Superior temporal gyrus (tissue), 1 donor: ENCODE measurements around the gene TBC1D7.
A peak's percentile ranks its signal among the peaks of the same experiment; 100 is the strongest.
"Not testable (repeated sequence)": the region's sequence is repeated elsewhere in the genome, so short reads cannot be mapped to it uniquely, and the experiment has no call there.

ENCODE experiments used
- DNase-seq: peaks from one replicate; pipeline ENCODE4 v3.0.0-alpha.2; 2016; ENCODE audit errors: extremely low spot score

The TBC1D7 gene

GRCh38 chr6:13355999-13356785 is 27.9 kb upstream of the TBC1D7 start:
- no peak for DNase-seq

DNA sequence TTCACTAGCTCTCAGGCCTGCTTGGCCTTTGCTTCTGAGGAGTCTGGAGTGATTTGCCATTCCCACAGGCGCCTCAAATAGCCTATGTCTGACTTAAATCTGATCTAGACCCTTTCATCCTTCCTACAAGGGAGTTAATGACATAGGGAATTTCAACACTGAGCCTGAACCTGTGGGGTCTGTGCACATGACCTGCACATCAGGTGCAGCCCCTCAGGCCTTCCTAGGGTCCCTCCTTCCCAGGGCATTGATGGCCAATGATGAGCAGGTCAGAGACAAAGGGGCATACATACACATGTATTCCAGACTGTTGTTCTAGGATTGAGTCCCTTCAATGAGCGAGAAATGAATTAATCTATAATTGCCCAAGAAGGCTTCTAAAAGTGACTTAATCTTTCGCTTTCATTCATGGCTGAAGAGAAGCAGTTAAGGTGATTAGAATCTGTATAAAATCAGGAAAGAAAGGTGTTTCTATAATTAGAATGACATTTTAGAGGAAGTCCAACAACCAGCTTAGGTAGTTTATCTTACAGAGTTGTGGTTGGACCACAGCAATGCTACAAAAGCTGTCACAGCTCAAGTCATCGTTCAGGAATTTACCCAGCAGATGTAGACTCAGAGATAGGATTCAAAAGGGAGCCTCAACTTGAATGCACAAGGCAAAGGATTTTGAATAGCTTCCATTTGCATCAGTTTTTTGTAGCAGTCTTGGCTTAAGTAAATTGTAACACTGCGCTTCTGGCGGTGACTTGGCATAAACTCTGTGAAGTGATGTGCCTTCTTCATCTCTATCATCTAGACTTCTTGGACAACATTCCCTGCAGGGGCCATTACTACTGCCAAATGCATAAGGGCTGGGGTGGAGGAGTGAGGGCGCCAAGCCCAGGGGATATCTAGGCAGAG is 27.0 kb upstream of the TBC1D7 start:
- peak; percentile 31 for DNase-seq

DNA sequence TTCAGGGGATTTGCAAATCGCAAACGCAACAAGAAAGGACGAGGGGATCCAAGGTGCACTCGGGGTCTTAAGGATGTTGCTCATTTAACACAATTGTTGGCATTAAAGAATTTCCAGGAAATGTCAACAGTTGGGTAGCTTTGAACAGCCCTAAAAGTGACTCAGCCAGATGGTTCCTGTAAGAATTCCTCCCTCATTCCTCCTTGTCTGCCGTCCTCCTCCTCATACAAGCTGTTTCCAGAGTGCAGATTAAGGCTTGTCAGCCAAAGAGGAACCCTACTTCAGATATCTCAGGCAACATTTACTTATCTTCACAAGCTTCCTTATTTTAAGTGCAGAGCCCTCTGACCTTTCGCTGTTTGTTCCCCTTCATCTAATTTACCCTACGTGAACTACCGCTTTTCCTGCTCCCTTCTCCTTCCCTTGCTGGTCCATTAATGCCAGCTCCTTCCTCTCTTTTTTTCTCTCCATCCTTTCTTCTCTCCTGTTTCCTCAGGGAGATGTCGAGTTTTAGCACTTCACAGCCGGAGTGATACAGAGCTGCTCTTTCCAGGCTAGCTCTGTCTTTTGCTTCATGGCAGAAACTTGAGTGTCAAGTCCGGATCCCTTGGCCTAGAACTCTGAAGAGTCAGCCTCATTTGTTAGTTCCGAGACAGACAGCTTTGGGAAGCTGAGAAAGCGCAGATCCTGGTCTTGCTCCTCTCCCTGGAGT is 26.1 kb upstream of the TBC1D7 start:
- peak; percentile 48 for DNase-seq

- no peak for DNase-seq
Observed at GRCh38 chr6:13352165-13352564, 23.8 kb upstream of the TBC1D7 start.

DNA sequence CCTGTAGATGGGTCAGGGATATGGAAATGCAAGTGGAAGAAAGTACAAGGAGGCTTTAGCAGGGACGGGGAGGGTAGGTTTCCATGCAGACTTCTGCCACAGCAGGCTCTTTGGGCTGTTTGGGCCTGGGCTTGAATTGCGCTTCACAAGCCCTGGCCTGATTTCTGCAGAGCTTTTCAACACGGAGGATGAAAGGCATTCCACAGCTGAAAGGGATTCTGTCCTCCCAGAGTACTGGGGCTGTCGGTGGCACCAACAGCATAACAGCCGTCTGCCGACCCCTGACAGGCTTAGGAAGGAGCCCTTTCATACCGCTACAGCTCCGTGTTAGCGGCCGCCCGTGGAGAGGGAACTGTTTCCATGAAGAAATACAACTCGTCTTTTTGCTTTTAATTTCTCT is 22.9 kb upstream of the TBC1D7 start:
- peak; percentile 42 for DNase-seq

GRCh38 chr6:13349811-13350506 is 21.6 kb upstream of the TBC1D7 start:
- no peak for DNase-seq

DNA sequence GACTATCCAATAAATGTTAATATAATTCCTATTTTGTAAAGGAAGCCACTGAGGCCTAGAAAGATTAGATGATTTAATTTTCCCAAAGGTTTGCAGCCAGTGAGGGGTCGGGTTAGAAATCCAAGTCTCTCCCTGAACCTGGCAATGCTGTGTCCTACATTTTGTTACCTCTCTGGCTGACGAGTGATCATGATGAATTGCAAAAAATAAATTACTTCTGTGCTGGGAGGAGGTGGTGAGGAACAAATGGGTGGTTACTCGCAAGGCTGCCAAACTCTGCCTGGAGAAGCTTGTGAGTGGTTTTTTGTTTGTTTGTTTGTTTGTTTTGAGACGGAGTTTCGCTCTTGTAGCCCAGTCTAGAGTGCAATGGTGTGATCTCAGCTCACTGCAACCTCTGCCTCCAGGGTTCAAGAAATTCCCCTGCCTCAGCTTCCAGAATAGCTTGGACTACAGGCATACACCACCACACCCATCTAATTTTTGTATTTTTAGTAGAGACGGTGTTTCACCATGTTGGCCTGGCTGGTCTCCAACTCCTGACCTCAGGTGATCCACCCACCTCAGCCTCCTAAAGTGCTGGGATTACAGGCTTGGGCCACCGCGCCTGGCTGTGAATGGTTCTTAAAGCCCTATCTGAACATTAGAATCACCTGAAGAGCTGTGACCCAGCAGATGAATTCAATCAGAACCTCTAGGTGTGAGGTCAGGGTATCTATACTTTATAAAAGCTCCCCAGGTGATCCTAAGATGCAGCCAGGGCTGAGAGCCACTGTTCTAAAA is 20.2 kb upstream of the TBC1D7 start:
- DNase-seq: no peak

DNA sequence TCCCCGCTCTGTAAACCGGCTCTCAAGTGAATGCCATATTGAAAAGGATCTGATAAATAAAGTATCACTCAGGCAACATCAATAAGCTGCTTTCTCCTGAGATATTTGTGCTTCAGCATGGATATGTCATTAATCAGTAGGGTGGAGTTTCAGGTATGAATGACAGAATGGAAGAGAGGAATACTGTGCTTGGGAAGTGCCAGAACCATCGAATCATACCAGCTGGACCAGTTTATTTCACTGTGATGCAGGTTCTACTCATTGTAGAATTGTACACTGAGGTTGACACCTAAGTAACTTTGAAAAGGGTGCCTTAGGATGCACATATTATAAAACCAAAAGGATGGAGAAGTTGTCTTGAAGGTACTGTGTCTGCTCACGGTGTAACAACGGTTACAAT is 17.9 kb upstream of the TBC1D7 start:
- no peak for DNase-seq

DNA sequence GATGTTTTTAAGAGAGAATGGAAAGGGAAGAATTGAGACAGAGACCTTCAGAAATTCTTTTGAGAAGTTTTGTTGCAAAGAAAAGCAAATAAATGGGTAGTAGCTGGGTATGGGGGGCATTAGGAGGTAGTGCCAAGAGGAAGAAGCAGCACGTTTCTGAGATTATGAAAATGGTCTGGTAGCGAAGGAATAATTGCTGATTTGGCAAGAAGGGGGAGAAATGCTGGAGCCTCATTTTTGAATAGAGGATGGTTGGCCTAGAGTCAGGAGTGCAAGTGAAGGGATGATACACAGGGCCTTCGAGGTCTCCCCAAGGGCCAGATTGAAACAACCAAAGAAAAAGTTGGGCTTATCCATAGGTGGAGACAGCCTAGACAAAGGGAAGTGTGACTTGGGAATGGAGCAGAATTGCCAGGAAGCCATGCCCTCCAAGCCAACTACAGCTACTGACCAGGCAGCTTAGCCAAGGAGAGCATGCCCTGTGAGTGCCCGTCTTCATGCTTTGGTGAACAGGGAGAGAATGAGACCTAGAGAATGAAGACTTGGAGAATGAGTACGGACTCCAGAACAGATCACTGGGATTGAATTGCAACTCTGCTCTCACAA is 14.2 kb upstream of the TBC1D7 start:
- no peak for DNase-seq

GRCh38 chr6:13339863-13340630 is 11.7 kb upstream of the TBC1D7 start:
- DNase-seq: no peak

GRCh38 chr6:13338038-13338437 is 9.7 kb upstream of the TBC1D7 start:
- no peak for DNase-seq

GRCh38 chr6:13336553-13336952 is 8.2 kb upstream of the TBC1D7 start:
- peak; percentile 86 for DNase-seq

DNA sequence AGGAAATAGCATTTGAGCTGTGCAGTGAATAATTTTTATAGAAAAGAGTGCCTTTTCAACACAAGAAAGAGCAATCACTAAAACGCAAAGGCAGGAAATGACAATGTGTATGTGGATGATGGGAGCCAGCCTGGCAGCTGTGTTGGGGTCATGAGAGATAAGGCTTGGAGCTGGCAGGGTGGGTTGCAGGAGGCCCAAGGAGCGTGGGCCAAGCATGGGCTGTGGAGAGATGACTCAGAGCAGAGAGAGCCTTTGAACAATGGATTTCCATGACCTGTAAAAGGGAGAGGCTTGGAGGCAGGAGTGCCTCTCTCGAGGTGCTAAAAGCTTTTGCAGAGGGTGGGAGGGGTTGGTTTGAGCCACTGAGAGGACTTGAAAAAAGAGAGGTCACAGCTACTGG is 6.6 kb upstream of the TBC1D7 start:
- DNase-seq: no peak

GRCh38 chr6:13332349-13332706 is 4.0 kb upstream of the TBC1D7 start:
- DNase-seq: no peak

DNA sequence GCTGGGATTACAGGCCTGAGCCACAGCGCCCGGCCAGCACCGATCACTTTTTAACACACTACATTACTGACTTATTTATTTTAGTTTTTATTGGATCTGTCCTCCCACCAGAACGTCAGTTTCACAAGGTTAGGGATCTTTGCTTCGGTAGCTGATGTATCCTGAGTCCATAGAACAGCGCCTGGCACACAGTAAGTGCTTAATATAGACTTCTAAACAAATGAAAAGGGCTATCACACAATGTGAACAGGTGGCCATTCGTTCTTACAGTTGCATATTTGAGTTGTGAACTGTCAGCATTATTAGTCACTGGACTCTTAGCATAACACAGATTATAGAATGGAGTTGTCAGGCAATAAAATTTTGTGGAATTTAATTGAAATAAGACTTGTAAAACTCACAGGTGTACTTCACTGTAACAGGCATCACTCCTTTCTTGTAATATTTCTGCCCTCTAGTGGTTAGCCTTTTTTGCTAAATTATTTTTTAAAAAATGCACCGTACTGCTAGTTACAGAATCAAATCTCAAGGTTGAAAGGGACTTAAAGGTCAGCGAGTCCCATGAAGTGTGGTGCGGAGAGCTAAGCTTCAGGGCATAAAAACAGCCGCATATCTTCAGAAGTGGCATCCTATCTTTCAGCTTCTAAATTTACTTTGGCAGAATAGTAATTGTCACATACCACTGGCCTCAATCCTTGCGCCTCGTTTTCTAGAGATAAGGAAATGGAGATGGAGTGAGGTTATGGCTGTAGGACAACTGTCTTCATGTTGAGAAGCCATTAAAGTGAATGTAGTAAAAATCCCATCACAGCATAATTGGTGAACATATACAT is 3.4 kb upstream of the TBC1D7 start:
- DNase-seq: peak; percentile 90

DNA sequence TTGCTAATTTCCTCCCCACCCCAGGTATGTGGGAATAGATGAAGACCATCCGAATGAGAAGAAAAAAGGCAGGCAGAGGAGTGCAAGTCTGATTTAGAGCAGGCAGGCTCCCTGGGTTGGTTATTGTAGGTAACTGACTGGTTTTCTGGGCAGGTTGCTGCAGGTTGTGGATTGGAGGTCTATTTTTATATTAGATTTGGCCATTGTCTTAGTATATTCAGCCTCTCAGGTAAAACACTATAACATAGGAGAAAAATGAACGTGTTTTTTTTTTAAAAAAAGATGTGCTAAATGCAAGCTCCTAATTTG is 492 bp upstream of the TBC1D7 start:
- no peak for DNase-seq

- no peak for DNase-seq
Observed at GRCh38 chr6:13327691-13328075, 654 bp downstream of the TBC1D7 start.

DNA sequence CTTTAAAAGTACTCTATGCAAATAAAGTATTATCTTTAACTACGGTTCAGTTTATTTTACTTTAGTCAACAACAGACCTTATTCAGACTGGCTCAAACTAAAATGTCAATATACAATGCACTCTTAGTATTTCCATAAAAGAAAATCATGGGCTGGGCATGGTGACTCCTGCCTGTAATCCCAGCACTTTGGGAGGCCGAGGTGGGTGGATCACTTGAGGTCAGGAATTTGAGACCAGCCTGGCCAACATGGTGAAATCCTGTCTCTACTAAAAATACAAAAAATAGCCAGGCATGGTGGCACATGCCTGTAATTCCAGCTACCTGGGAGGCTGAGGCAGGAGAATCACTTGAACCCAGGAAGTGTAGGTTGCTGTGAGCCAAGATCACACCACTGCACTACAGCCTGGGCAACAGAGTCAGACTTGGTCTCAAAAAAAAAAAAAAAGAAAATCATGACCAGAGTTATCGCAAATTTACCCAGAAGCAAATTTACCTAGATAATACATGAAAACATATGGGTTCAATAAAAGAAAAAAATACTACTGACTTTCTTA is 2.2 kb downstream of the TBC1D7 start:
- DNase-seq: not testable (repeated sequence)
